IMR-90 (cell line): Measurements from ENCODE around the gene TRIM33. TPM values are rescaled to one million over a fixed set of nuclear protein-coding genes. Genes with fewer than 3 reads are reported as not detected.

ENCODE experiments used
- ATAC-seq: fragments of 200-7000 bp; cut with Tn5 transposase; 2 replicates; pipeline ENCODE4 v1.9.1; 2020; ENCODE audit warnings: low read depth, mild to moderate bottlenecking, moderate library complexity
- BruUV-seq: library from RNA; stranded (reverse); fragments of 400-500 nt; replicated peaks from 2 replicates; lab custom pipeline; 2021; lab: Mats Ljungman, UMichigan
- CTCF ChIA-PET: fragments of 300-600 bp; formaldehyde crosslinking; extraction: SDS; loops from one replicate; lab custom pipeline; 2021; ENCODE audit warnings: antibody characterized with exemption; lab: Yijun Ruan, JAX
- POLR2A ChIA-PET: fragments of 300-600 bp; sonication (Branson Sonifier 250); formaldehyde crosslinking; loops from one replicate; lab custom pipeline; 2022; ENCODE audit warnings: antibody characterized with exemption; ENCODE audit not compliant: unreplicated experiment; lab: Charles Lee
- DNase-seq: peaks from one replicate; pipeline ENCODE4 v3.0.0; 2013
- H2AFZ ChIP-seq: replicated peaks from 2 replicates; pipeline ENCODE3; 2013; ENCODE audit warnings: low read length, mild to moderate bottlenecking; ENCODE audit not compliant: poor library complexity
- H2AK5ac ChIP-seq: 2 replicates; pipeline ENCODE4 v1.6.1; 2013; ENCODE audit warnings: low read depth, low read length, inconsistent platforms
- H2AK9ac ChIP-seq: replicated peaks from 2 replicates; pipeline ENCODE3; 2013; ENCODE audit warnings: mild to moderate bottlenecking, low read depth, low read length, moderate library complexity; ENCODE audit not compliant: poor library complexity
- H2BK120ac ChIP-seq: 2 replicates; pipeline ENCODE4 v1.6.1; 2013; ENCODE audit warnings: low read depth, low read length, inconsistent platforms
- H2BK15ac ChIP-seq: 3 replicates; pipeline ENCODE4 v1.6.1; 2013; ENCODE audit warnings: low read depth, low read length, inconsistent platforms
- H2BK20ac ChIP-seq: 2 replicates; pipeline ENCODE4 v1.6.1; 2013; ENCODE audit warnings: low read depth, mild to moderate bottlenecking, inconsistent platforms, low read length, moderate library complexity
- H2BK5ac ChIP-seq: 2 replicates; pipeline ENCODE4 v1.6.1; 2013; ENCODE audit warnings: mild to moderate bottlenecking, low read depth, low read length, inconsistent platforms; ENCODE audit not compliant: poor library complexity, severe bottlenecking
- H3K14ac ChIP-seq: replicated peaks from 2 replicates; pipeline ENCODE4 v1.6.1; 2013; ENCODE audit warnings: low read depth, low read length, inconsistent platforms
- H3K18ac ChIP-seq: 2 replicates; pipeline ENCODE4 v1.6.1; 2013; ENCODE audit warnings: low read depth, low read length, control low read depth
- H3K23ac ChIP-seq: 2 replicates; pipeline ENCODE4 v1.6.1; 2013; ENCODE audit warnings: low read depth, low read length, inconsistent platforms
- H3K27ac ChIP-seq: 2 replicates; pipeline ENCODE4 v1.5.1; 2013; ENCODE audit warnings: mild to moderate bottlenecking, control low read depth, low read length; ENCODE audit not compliant: insufficient read depth
- H3K27me3 ChIP-seq: 2 replicates; pipeline ENCODE4 v1.6.1; 2013; ENCODE audit warnings: low read length; ENCODE audit not compliant: control insufficient read depth, insufficient read depth
- H3K36me3 ChIP-seq: 2 replicates; pipeline ENCODE4 v1.6.1; 2013; ENCODE audit warnings: low read length, mixed read lengths; ENCODE audit not compliant: control insufficient read depth, insufficient read depth
- H3K4ac ChIP-seq: 2 replicates; pipeline ENCODE4 v1.6.1; 2013; ENCODE audit warnings: low read depth, low read length, inconsistent platforms
- H3K4me1 ChIP-seq: 2 replicates; pipeline ENCODE4 v1.6.1; 2013; ENCODE audit warnings: low read length, mixed read lengths; ENCODE audit not compliant: control insufficient read depth, insufficient read depth
- H3K4me2 ChIP-seq: 2 replicates; pipeline ENCODE4 v1.6.1; 2013; ENCODE audit warnings: low read depth, mild to moderate bottlenecking, control low read depth, low read length, moderate library complexity
- H3K4me3 ChIP-seq: 2 replicates; pipeline ENCODE4 v1.5.1; 2013; ENCODE audit warnings: low read depth, mild to moderate bottlenecking, control low read depth, low read length, moderate library complexity; ENCODE audit not compliant: insufficient read depth
- H3K56ac ChIP-seq: 2 replicates; pipeline ENCODE4 v1.6.1; 2013; ENCODE audit warnings: low read length, inconsistent platforms; ENCODE audit not compliant: insufficient read depth; ENCODE audit errors: extremely low read depth
- H3K79me1 ChIP-seq, 2 experiments: 2 replicates each; pipeline ENCODE4 v1.6.1; 2013; ENCODE audit warnings: low read length in 2 of 2, inconsistent platforms in 1 of 2, low read depth in 1 of 2
- H3K9ac ChIP-seq: 2 replicates; pipeline ENCODE4 v1.6.1; 2013; ENCODE audit warnings: low read depth, low read length, control low read depth
- H3K9me1 ChIP-seq: 2 replicates; pipeline ENCODE4 v1.6.1; 2013; ENCODE audit warnings: low read length, inconsistent platforms; ENCODE audit not compliant: insufficient read depth
- H3K9me3 ChIP-seq: 2 replicates; pipeline ENCODE4 v1.6.1; 2013; ENCODE audit warnings: low read length; ENCODE audit not compliant: control insufficient read depth, insufficient read depth
- H4K20me1 ChIP-seq: 2 replicates; pipeline ENCODE4 v1.6.1; 2013; ENCODE audit warnings: low read length, inconsistent platforms; ENCODE audit not compliant: insufficient read depth
- H4K5ac ChIP-seq: 2 replicates; pipeline ENCODE4 v1.6.1; 2013; ENCODE audit warnings: mild to moderate bottlenecking, low read depth, low read length, control low read depth
- H4K8ac ChIP-seq, 2 experiments: 2 replicates each; pipeline ENCODE4 v1.6.1; 2013; ENCODE audit warnings: low read depth in 2 of 2, low read length in 2 of 2, control low read depth in 1 of 2, inconsistent platforms in 1 of 2
- H4K91ac ChIP-seq: 2 replicates; pipeline ENCODE4 v1.6.1; 2013; ENCODE audit warnings: low read depth, low read length, inconsistent platforms; ENCODE audit not compliant: insufficient read depth
- BHLHE40 ChIP-seq: fragments of 150-350 bp; IDR thresholded peaks from 2 replicates; pipeline ENCODE4 v1.6.1; 2016; ENCODE audit warnings: mild to moderate bottlenecking, low read depth, low read length
- MXI1 ChIP-seq: IDR thresholded peaks from 2 replicates; pipeline ENCODE4 v1.6.1; 2012; ENCODE audit warnings: low read depth, mild to moderate bottlenecking, low read length, moderate library complexity, borderline replicate concordance
- RAD21 ChIP-seq: IDR thresholded peaks from 2 replicates; pipeline ENCODE4 v1.6.1; 2012; ENCODE audit warnings: low read length, improper control_type of control experiment
- WGBS, 2 experiments: methylation state at CpG; one replicate each; pipeline versions ENCODE4 v1.1.5 to v1.1.7; 2013; ENCODE audit warnings: missing lambda C conversion rate in 2 of 2; ENCODE audit not compliant: insufficient read length in 1 of 2; ENCODE audit errors: extremely low coverage in 2 of 2; 5-methylcytosine and 5-hydroxymethylcytosine counted together
- dilution Hi-C: fragments of 300-500 bp; cut with HindIII; formaldehyde crosslinking; loops from one replicate; pipeline ENCODE4 v1.14.3; 2018; ENCODE audit warnings: low sequenced_read_pairs; ENCODE audit not compliant: unreplicated experiment
- in situ Hi-C: fragments of 300-500 bp; cut with MboI; formaldehyde crosslinking; loops from 3 replicates; pipeline ENCODE4 v1.14.3; 2019; ENCODE audit warnings: low sequenced_read_pairs, inconsistent platforms, mixed read lengths
- intact Hi-C: fragments of 100-400 bp; cut with micrococcal nuclease; formaldehyde crosslinking; loops from 2 replicates; pipeline ENCODE4 v1.10.0; 2022
- polyA plus RNA-seq, 3 experiments: library from polyadenylated mRNA; depleted of rRNA; stranded (reverse); fragments of >200 nt; gene quantifications; 2 replicates each; pipeline ENCODE4 v1.2.3, GENCODE V29; 2012; ENCODE audit warnings: low replicate concordance in 1 of 3
- total RNA-seq: library from RNA; depleted of rRNA; stranded (reverse); fragments of >200 nt; gene quantifications from 2 replicates; pipeline ENCODE4 v1.2.3, GENCODE V29; 2012
- TF ChIP-seq, protein P1 (sequence below): fragments of 150-350 bp; IDR thresholded peaks from 2 replicates; pipeline ENCODE4 v1.6.1; 2016; ENCODE audit warnings: low read depth, mild to moderate bottlenecking, low read length, moderate library complexity, borderline replicate concordance
- TF ChIP-seq, protein P2 (sequence below): conservative IDR thresholded peaks from 2 replicates; pipeline ENCODE4 v1.5.1; 2012; ENCODE audit warnings: mild to moderate bottlenecking, low read depth, low read length, improper control_type of control experiment

Gene TRIM33
- total and polyA plus RNA-seq, 2 of the 4 experiments (the other 2 are of a cell fraction), result 9.5 to 40.1 TPM

DNA sequence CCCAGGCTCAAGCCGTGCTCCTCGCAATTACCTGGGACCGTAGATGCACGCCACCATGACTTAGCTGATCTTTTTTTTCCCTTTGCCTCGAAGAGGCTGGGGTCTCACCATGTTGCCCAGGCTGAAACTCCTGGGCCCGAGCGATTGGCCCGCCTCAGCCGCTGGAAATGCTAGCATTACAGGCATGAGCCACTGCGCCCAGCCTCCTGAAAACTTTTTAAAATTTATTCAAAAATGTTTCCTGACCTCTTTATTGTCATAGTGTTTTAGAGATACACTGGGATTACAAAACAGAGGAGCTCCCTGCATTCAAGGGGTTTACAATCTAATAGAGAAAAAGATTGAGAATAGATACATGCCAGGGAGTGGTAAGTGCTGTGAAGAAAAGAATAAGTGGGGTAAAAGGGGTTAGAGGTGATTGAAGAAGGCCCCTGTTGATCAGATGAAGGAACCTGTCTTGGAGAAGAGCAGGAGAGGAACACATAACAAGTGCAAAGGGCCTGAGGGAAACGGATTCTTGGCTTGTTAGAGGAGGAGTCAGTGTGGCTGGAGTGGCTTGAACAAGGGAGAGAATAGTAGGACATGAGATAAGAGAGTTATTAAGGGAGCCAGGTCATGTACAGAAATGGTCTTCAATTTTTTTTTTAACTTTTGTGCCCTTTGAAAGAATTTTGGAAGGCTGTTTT is 1.7 kb upstream of the TRIM33 start:
- in situ Hi-C loops, result no loop called here
- WGBS, 2 experiments, result 85% methylated on average over 6 of the region's 11 CpGs; no CpG with 5 or more reads in 1 of the 2 experiments
- intact Hi-C loops, result loop anchor here (5.0 kb wide), 2 partner anchors 165 to 535 kb away; partner anchors contain the start of gene OLFML3
- Histone ChIP-seq H3K9me3 (no peaks in the 10 kb centered on the region), H2AK5ac (no peak overlapping the region), H3K27ac (no peak overlapping the region), H2AK9ac (no peak overlapping the region), H3K9ac (no peak overlapping the region), H3K36me3 (no peaks in the 10 kb centered on the region), H3K23ac (no peak overlapping the region), H3K9me1 (no peaks in the 10 kb centered on the region), H3K27me3 (no peaks in the 10 kb centered on the region), H4K91ac (no peak overlapping the region), H4K5ac (no peak overlapping the region), H2BK15ac (no peak overlapping the region), H3K4me1 (peaks cover under 1% of the 10 kb centered on the region; the same call in 1 of the 2 replicates), H4K20me1 (peaks cover 26% of the 10 kb centered on the region), H4K8ac (no peak overlapping the region), H3K4ac (no peak overlapping the region), H3K56ac (no peak overlapping the region), H2BK120ac (no peak overlapping the region), H3K14ac (no peak overlapping the region), H3K79me1 (peaks cover 5 to 31% of the 10 kb centered on the region in 2 experiments; a peak in 2 of 4 replicates), H3K4me3 (no peak overlapping the region), H2AFZ (no peak overlapping the region), H2BK5ac (no peak overlapping the region), H3K4me2 (no peak overlapping the region), H2BK20ac (no peak overlapping the region), H3K18ac (no peak overlapping the region)
- no peak for DNase-seq
- no peak for ATAC-seq
- ChIA-PET CTCF (interaction anchor here (0.9 kb wide), 1 partner anchor 534 kb away, joined by 3 read pairs; no protein-coding TSS in a partner anchor), POLR2A (no interaction called here)
- no TSS peak for BruUV-seq
- dilution Hi-C loops, result no loop called here
- TF ChIP-seq, protein P1, sequence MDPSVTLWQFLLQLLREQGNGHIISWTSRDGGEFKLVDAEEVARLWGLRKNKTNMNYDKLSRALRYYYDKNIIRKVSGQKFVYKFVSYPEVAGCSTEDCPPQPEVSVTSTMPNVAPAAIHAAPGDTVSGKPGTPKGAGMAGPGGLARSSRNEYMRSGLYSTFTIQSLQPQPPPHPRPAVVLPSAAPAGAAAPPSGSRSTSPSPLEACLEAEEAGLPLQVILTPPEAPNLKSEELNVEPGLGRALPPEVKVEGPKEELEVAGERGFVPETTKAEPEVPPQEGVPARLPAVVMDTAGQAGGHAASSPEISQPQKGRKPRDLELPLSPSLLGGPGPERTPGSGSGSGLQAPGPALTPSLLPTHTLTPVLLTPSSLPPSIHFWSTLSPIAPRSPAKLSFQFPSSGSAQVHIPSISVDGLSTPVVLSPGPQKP, result no peak
- no peak for TF ChIP-seq MXI1
- TF ChIP-seq BHLHE40, result no peak
- TF ChIP-seq, protein P2, sequence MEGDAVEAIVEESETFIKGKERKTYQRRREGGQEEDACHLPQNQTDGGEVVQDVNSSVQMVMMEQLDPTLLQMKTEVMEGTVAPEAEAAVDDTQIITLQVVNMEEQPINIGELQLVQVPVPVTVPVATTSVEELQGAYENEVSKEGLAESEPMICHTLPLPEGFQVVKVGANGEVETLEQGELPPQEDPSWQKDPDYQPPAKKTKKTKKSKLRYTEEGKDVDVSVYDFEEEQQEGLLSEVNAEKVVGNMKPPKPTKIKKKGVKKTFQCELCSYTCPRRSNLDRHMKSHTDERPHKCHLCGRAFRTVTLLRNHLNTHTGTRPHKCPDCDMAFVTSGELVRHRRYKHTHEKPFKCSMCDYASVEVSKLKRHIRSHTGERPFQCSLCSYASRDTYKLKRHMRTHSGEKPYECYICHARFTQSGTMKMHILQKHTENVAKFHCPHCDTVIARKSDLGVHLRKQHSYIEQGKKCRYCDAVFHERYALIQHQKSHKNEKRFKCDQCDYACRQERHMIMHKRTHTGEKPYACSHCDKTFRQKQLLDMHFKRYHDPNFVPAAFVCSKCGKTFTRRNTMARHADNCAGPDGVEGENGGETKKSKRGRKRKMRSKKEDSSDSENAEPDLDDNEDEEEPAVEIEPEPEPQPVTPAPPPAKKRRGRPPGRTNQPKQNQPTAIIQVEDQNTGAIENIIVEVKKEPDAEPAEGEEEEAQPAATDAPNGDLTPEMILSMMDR, result no peak
- no peak for TF ChIP-seq RAD21
